HG03159 (cell line): Measurements from ENCODE around the gene KRTAP9-2.
"Not testable (repeated sequence)": the region's sequence is repeated elsewhere in the genome, so short reads cannot be mapped to it uniquely, and the experiment has no call there.

Experiments used
- ATAC-seq: cut with Tn5 transposase; IDR thresholded peaks from one replicate; pipeline ENCODE4 v1.9.1; 2021; ENCODE audit warnings: mild to moderate bottlenecking, moderate library complexity; ENCODE audit not compliant: unreplicated experiment

Gene KRTAP9-2

DNA sequence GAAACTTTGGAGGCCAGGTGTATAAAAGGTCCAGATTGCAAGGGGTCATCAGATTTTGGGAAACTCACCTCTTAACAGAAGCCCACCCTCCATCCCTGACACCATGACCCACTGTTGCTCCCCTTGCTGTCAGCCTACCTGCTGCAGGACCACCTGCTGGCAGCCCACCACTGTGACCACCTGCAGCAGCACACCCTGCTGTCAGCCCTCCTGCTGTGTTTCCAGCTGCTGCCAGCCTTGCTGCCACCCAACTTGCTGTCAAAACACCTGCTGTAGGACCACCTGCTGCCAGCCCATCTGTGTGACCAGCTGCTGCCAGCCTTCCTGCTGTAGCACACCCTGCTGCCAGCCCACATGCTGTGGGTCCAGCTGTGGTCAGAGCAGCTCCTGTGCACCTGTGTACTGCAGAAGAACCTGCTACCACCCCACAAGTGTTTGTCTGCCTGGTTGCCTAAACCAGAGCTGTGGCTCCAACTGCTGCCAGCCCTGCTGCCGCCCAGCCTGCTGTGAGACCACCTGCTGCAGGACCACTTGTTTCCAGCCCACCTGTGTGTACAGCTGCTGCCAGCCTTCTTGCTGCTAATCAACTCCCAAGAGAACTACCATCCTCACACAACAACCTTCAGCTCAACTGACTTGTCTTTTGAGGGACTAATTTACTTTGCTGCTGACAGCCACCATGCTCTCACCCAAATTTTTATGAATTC, 6.1 kb downstream of the KRTAP9-2 start, which contains the start of gene KRTAP9-3:
TSS of gene KRTAP9-3 (plus strand) at position 51 of the 707 bp plus-strand sequence. CDS start at position 104, 53 bp downstream.
- not testable (repeated sequence) for ATAC-seq

GRCh38 chr17:41237116-41237515, 10.7 kb downstream of the KRTAP9-2 start:
- not testable (repeated sequence) for ATAC-seq

DNA sequence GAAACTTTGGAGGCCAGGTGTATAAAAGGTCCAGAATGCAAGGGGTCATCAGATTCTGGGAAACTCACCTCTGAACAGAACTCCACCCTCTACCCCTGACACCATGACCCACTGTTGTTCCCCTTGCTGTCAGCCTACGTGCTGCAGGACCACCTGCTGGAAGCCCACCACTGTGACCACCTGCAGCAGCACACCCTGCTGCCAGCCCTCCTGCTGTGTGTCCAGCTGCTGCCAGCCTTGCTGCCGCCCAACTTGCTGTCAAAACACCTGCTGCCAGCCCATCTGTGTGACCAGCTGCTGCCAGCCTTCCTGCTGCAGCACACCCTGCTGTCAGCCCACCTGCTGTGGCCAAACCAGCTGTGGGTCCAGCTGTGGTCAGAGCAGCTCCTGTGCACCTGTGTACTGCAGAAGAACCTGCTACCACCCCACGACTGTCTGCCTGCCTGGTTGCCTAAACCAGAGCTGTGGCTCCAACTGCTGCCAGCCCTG, 11.5 kb downstream of the KRTAP9-2 start, which contains the start of gene KRTAP9-8:
TSS of gene KRTAP9-8 (plus strand) at position 51 of the 489 bp plus-strand sequence. CDS start at position 104, 53 bp downstream.
- not testable (repeated sequence) for ATAC-seq

DNA sequence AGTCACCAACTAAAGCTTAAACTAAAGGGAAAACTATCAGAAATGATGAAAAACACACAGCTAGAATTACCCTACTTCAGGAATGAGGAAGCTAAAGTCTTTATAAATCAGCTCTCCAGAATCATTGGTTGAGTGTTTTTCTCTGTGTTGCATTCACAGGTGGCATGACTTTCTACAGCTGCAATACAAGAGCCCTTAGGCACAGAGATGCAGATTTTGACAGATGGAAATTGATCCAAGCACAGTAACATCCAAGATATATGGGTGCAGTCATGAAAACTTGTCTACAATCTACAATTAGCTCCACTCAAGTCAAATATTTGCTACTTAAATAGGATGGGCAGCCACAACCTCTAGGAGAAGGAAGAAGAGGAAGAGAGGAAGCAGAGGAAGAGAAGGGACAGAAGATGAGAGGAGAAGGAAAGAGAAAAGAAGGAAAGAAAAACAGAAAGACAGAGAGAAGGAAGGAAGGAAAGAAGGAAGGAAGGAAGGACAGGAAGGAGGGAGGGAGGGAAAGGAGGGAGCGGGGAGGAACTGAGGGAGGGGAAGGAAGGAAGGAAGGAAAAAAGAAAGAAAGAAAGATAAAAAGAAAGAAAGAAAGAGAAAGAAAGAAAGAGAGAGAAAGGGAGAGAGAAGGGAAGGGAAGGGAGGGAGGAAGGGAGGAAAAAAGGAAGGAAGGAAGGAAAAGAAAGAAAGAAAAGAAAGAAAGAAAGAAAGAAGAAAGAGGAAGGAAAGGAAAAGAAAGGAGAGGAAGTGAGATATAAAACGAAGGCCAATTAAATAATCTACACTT, 20.7 kb downstream of the KRTAP9-2 start:
- not testable (repeated sequence) for ATAC-seq

DNA sequence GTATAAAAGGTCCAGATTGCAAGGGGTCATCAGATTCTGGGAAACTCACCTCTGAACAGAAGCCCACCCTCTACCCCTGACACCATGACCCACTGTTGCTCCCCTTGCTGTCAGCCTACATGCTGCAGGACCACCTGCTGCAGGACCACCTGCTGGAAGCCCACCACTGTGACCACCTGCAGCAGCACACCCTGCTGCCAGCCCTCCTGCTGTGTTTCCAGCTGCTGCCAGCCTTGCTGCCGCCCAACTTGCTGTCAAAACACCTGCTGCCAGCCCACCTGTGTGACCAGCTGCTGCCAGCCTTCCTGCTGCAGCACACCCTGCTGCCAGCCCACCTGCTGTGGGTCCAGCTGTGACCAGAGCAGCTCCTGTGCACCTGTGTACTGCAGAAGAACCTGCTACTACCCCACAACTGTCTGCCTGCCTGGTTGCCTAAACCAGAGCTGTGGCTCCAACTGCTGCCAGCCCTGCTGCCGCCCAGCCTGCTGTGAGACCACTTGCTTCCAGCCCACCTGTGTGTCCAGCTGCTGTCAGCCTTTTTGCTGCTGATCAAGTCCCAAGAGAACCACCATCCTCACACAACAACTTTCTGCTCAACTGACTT, 23.3 kb downstream of the KRTAP9-2 start, which contains the start of gene KRTAP9-4:
TSS of gene KRTAP9-4 (plus strand) at position 51 of the 604 bp plus-strand sequence. CDS start at position 85, 34 bp downstream.
- ATAC-seq = not testable (repeated sequence)

GRCh38 chr17:41251261-41251660, 24.8 kb downstream of the KRTAP9-2 start:
- ATAC-seq = no peak

GRCh38 chr17:41254861-41255260, 28.4 kb downstream of the KRTAP9-2 start:
- ATAC-seq = no peak

GRCh38 chr17:41255381-41256290, 29.2 kb downstream of the KRTAP9-2 start, which contains the start of gene KRTAP9-9:
Gene KRTAP9-9 (plus strand): TSS chr17:41255384.
- not testable (repeated sequence) for ATAC-seq

- no peak for ATAC-seq
Observed at GRCh38 chr17:41256291-41256685, 29.8 kb downstream of the KRTAP9-2 start.

GRCh38 chr17:41258406-41258805, 32.0 kb downstream of the KRTAP9-2 start:
- no peak for ATAC-seq

DNA sequence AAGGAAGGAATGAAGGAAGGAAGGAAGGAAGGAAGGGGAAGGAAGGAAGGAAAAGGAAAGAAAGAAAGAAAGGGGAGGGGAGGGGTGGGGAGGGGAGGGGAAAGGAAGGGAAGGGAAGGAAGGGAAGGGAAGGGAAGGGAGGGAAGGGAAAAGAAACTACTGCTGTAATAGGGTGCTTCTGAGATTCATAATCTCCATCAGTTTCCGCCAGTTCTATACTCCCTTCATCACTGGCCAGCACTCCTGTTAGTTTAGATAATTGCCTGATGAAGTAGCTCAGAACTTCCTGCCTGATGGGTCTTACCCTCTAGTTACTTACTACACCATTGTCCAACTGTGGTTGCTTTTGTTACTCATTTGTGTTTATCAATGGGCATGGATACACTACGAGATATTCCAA, 36.8 kb downstream of the KRTAP9-2 start:
- ATAC-seq = no peak

DNA sequence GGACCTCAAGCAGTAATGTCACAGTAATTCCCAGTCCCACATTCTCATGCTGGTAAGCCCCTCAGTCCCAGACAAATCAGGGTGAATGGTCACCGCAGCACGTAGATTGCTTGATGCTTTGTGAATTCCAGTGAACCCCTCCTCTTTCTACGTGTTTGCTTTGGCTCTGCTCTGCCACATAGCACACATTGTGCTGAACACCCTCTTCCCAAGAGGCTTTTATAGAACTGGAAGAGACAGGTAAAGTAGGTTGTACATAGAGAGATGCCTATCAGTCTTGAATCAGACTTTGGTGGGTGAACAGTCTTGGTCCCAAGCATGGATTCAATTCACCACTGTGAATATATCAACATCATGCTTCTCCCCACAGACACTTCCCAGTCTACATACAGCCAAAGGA, 38.2 kb downstream of the KRTAP9-2 start:
- ATAC-seq = no peak

DNA sequence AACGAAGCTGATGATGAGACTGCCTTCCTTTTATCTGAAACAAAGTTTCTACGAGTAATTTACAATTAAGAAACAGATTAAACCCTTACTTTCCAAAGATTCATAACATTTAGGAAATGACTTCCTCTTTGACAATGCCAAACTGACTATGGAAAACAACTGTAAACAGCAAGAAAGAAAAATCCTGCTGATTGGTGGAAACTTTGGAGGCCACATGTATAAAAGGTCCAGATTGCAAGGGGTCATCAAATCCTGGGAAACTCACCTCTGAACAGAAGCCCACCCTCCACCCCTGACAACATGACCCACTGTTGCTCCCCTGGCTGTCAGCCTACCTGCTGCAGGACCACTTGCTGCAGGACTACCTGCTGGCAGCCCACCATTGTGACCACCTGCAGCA, 38.6 kb downstream of the KRTAP9-2 start, which contains the start of gene KRTAP9-6:
TSS of gene KRTAP9-6 (plus strand) at position 301 of the 400 bp plus-strand sequence. CDS start at position 301, 0 bp downstream.
- no peak for ATAC-seq

- no peak for ATAC-seq
Observed at GRCh38 chr17:41267711-41268110, 41.3 kb downstream of the KRTAP9-2 start.

DNA sequence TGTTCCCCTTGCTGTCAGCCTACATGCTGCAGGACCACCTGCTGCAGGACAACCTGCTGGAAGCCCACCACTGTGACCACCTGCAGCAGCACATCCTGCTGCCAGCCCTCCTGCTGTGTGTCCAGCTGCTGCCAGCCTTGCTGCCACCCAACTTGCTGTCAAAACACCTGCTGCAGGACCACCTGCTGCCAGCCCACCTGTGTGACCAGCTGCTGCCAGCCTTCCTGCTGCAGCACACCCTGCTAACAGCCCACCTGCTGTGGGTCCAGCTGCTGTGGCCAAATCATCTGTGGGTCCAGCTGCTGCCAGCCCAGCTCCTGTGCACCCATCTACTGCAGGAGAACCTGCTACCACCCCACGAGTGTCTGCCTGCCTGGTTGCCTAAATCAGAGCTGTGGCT, 44.9 kb downstream of the KRTAP9-2 start:
- ATAC-seq = not testable (repeated sequence)

DNA sequence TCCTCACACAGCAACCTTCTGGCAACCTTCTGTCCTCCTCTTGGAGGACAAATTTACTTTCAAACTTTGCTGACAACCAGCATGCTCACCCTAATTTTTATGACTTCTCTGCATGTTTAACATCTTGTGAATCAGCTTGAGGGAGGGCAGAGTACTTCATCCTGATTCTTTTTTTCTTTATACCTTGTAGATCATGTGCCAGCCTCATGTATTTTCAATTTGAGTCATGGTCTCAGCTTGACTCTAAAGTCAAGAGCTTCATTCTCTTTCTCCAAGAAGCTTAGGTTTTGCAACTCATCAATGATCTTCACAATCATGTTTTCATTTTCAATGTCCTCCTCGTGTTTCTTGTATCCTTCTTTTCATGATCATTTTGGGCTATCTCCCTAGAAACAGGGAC, 45.4 kb downstream of the KRTAP9-2 start:
- no peak for ATAC-seq

- not testable (repeated sequence) for ATAC-seq
Observed at GRCh38 chr17:41275648-41276190, 49.3 kb downstream of the KRTAP9-2 start, which contains the start of gene KRTAP9-7. Gene KRTAP9-7 (plus strand): TSS chr17:41275698. CDS start chr17:41275698, 0 bp downstream.
